H1 (cell line): Measurements from ENCODE around the gene PHF13. TPM values are rescaled to one million over a fixed set of nuclear protein-coding genes. Genes with fewer than 3 reads are reported as not detected.
A peak's percentile ranks its signal among the peaks of the same experiment; 100 is the strongest.

Source experiments
- CTCF ChIA-PET: fragments of 300-600 bp; sonication (Branson Sonifier 250); formaldehyde crosslinking; loops from one replicate; lab custom pipeline; 2021; ENCODE audit not compliant: partially characterized antibody; lab: Charles Lee
- POLR2A ChIA-PET: fragments of 300-600 bp; sonication (Branson Sonifier 250); formaldehyde crosslinking; loops from one replicate; lab custom pipeline; 2021; ENCODE audit warnings: inconsistent platforms; ENCODE audit not compliant: partially characterized antibody; lab: Charles Lee
- DNase-seq, 2 experiments: peaks; one replicate each; pipeline versions ENCODE4 v3.0.0 to v3.0.0-alpha.2; 2010 to 2022; ENCODE audit warnings: low spot score in 2 of 2, low read depth in 1 of 2, mixed read lengths in 1 of 2
- FAIRE-seq: peaks from 2 replicates; lab custom pipeline; 2011; peaks lifted over from hg19 to GRCh38; lab: Jason Lieb, UNC
- H2AFZ ChIP-seq: 2 replicates; pipeline ENCODE4 v1.8.1; 2012; ENCODE audit warnings: low read length, inconsistent platforms
- H2AK5ac ChIP-seq: 2 replicates; pipeline ENCODE4 v1.6.1; 2013; ENCODE audit warnings: low read depth, low read length
- H2BK120ac ChIP-seq: replicated peaks from 2 replicates; pipeline ENCODE3; 2013; ENCODE audit warnings: low read depth, low read length, inconsistent platforms
- H2BK12ac ChIP-seq: 2 replicates; pipeline ENCODE4 v1.6.1; 2013; ENCODE audit warnings: low read depth, low read length
- H2BK15ac ChIP-seq: 2 replicates; pipeline ENCODE4 v1.6.1; 2013; ENCODE audit warnings: low read length
- H2BK20ac ChIP-seq: 2 replicates; pipeline ENCODE4 v1.6.1; 2013; ENCODE audit warnings: low read length
- H2BK5ac ChIP-seq: 2 replicates; pipeline ENCODE4 v1.6.1; 2013; ENCODE audit warnings: low read depth, low read length
- H3K14ac ChIP-seq: 2 replicates; pipeline ENCODE4 v1.6.1; 2013; ENCODE audit warnings: inconsistent platforms; ENCODE audit not compliant: insufficient read length
- H3K18ac ChIP-seq: 2 replicates; pipeline ENCODE4 v1.6.1; 2013; ENCODE audit warnings: low read length; ENCODE audit errors: extremely low read depth
- H3K23ac ChIP-seq: 2 replicates; pipeline ENCODE4 v1.6.1; 2013; ENCODE audit warnings: inconsistent platforms; ENCODE audit not compliant: insufficient read length
- H3K23me2 ChIP-seq: 2 replicates; pipeline ENCODE4 v1.6.1; 2013; ENCODE audit warnings: low read depth, low read length
- H3K27ac ChIP-seq: 2 replicates; pipeline ENCODE4 v1.6.1; 2011; ENCODE audit warnings: low read depth, low read length, inconsistent platforms
- H3K27me3 ChIP-seq, 4 experiments: replicated peaks in 1 of 4; 1 replicate in 1 of 4; 2 replicates in 3 of 4; pipeline versions ENCODE4 v1.6.1 to v1.8.1; 2011 to 2013; ENCODE audit warnings: low read length in 3 of 4, mild to moderate bottlenecking in 3 of 4, inconsistent platforms in 2 of 4, mixed read lengths in 2 of 4, moderate library complexity in 1 of 4; ENCODE audit not compliant: control insufficient read depth in 3 of 4, insufficient read depth in 3 of 4; ENCODE audit errors: extremely low read depth in 1 of 4
- H3K36me3 ChIP-seq, 4 experiments: 2 replicates each; pipeline versions ENCODE4 v1.6.1 to v1.8.1; 2011 to 2013; ENCODE audit warnings: mild to moderate bottlenecking in 4 of 4, low read length in 3 of 4, moderate library complexity in 2 of 4, control low read depth in 1 of 4, inconsistent platforms in 1 of 4; ENCODE audit not compliant: insufficient read depth in 4 of 4, control insufficient read depth in 2 of 4
- H3K4ac ChIP-seq: replicated peaks from 2 replicates; pipeline ENCODE3; 2013; ENCODE audit warnings: low read length, low read depth, mixed read lengths, inconsistent platforms; ENCODE audit not compliant: insufficient read length
- H3K4me1 ChIP-seq, 4 experiments: replicated peaks in 1 of 4; 1 replicate in 1 of 4; 2 replicates in 3 of 4; pipeline versions ENCODE4 v1.6.1 to v1.8.1; 2011 to 2013; ENCODE audit warnings: low read length in 3 of 4, inconsistent platforms in 2 of 4, mixed read lengths in 1 of 4; ENCODE audit not compliant: insufficient read depth in 4 of 4, control insufficient read depth in 3 of 4
- H3K4me2 ChIP-seq, 2 experiments: 2 replicates each; pipeline versions ENCODE4 v1.6.1 to v1.8.1; 2011 to 2013; ENCODE audit warnings: low read depth in 2 of 2, low read length in 2 of 2, control low read depth in 1 of 2, inconsistent platforms in 1 of 2, mild to moderate bottlenecking in 1 of 2; ENCODE audit not compliant: insufficient read depth in 1 of 2
- H3K4me3 ChIP-seq, 4 experiments: fragments of 200-600, 300-600 bp in 1 of 4; sonication (generic), shearing (Covaris generic), sonication (Bioruptor Twin) in 1 of 4; 2 replicates each; pipeline versions ENCODE4 v1.5.1 to v1.8.1; 2011 to 2016; ENCODE audit warnings: low read length in 4 of 4, low read depth in 3 of 4, control low read depth in 2 of 4, inconsistent platforms in 2 of 4, mild to moderate bottlenecking in 2 of 4, mixed read lengths in 1 of 4, moderate library complexity in 1 of 4; ENCODE audit not compliant: insufficient read depth in 2 of 4; ENCODE audit errors: extremely low read depth in 1 of 4
- H3K56ac ChIP-seq: replicated peaks from 2 replicates; pipeline ENCODE3; 2013; ENCODE audit warnings: low read depth, mild to moderate bottlenecking, mixed read lengths, low read length, inconsistent platforms; ENCODE audit not compliant: insufficient read length
- H3K79me1 ChIP-seq: 2 replicates; pipeline ENCODE4 v1.6.1; 2013; ENCODE audit warnings: low read depth, low read length, control low read depth
- H3K79me2 ChIP-seq, 2 experiments: 2 replicates each; pipeline versions ENCODE4 v1.6.1 to v1.8.1; 2012 to 2013; ENCODE audit warnings: low read length in 2 of 2, mild to moderate bottlenecking in 2 of 2, inconsistent platforms in 1 of 2; ENCODE audit not compliant: insufficient read depth in 2 of 2, control insufficient read depth in 1 of 2
- H3K9ac ChIP-seq, 4 experiments: replicated peaks in 1 of 4; 1 replicate in 1 of 4; 2 replicates in 3 of 4; pipeline versions ENCODE4 v1.6.1 to v1.8.1; 2011 to 2013; ENCODE audit warnings: low read depth in 3 of 4, low read length in 3 of 4, control low read depth in 2 of 4, mild to moderate bottlenecking in 2 of 4, moderate library complexity in 2 of 4, inconsistent platforms in 1 of 4; ENCODE audit errors: extremely low read depth in 1 of 4
- H3K9me3 ChIP-seq, 2 experiments: 2 replicates each; pipeline versions ENCODE4 v1.6.1 to v1.8.1; 2012 to 2013; ENCODE audit warnings: mild to moderate bottlenecking in 2 of 2, moderate library complexity in 2 of 2, control low read depth in 1 of 2, inconsistent platforms in 1 of 2, low read depth in 1 of 2, low read length in 1 of 2, mixed read lengths in 1 of 2; ENCODE audit not compliant: insufficient read depth in 2 of 2
- H4K20me1 ChIP-seq, 2 experiments: replicated peaks in 1 of 2; 2 replicates each; pipeline versions ENCODE3 to v1.8.1; 2011 to 2013; ENCODE audit warnings: inconsistent platforms in 2 of 2, low read length in 2 of 2, mild to moderate bottlenecking in 1 of 2; ENCODE audit not compliant: insufficient read depth in 2 of 2, control insufficient read depth in 1 of 2
- H4K5ac ChIP-seq: 2 replicates; pipeline ENCODE4 v1.6.1; 2013; ENCODE audit warnings: low read length, low read depth, mixed read lengths, inconsistent platforms; ENCODE audit not compliant: insufficient read length
- H4K8ac ChIP-seq: 2 replicates; pipeline ENCODE4 v1.8.0; 2013; ENCODE audit warnings: mild to moderate bottlenecking, moderate library complexity, low read length, inconsistent platforms; ENCODE audit not compliant: insufficient read depth; ENCODE audit errors: extremely low read depth
- H4K91ac ChIP-seq: replicated peaks from 2 replicates; pipeline ENCODE3; 2013; ENCODE audit warnings: low read length, mixed read lengths, inconsistent platforms; ENCODE audit not compliant: insufficient read length
- CREB1 ChIP-seq: IDR thresholded peaks from 2 replicates; pipeline ENCODE4 v1.6.1; 2012; ENCODE audit warnings: inconsistent platforms
- JUND ChIP-seq: IDR thresholded peaks from 2 replicates; pipeline ENCODE4 v1.6.1; 2011; ENCODE audit warnings: mild to moderate bottlenecking, improper control_type of control experiment, low read length
- MAFK ChIP-seq: IDR thresholded peaks from 2 replicates; pipeline ENCODE4 v1.6.1; 2012; ENCODE audit warnings: low read depth, mild to moderate bottlenecking, improper control_type of control experiment, low read length
- POU5F1 ChIP-seq: IDR thresholded peaks from 2 replicates; pipeline ENCODE4 v1.6.1; 2011; ENCODE audit warnings: low read depth, mild to moderate bottlenecking, low read length, moderate library complexity
- SIN3A ChIP-seq, 2 experiments: IDR thresholded peaks in 1 of 2; conservative IDR thresholded peaks in 1 of 2; 2 replicates each; pipeline ENCODE4 v1.6.1; 2011 to 2012; ENCODE audit warnings: low read length in 2 of 2, improper control_type of control experiment in 1 of 2, low read depth in 1 of 2, mild to moderate bottlenecking in 1 of 2
- SIRT6 ChIP-seq: IDR thresholded peaks from one replicate; pipeline ENCODE4 v1.7.1; 2012; ENCODE audit warnings: low read length, inconsistent platforms
- SIX5 ChIP-seq: IDR thresholded peaks from 2 replicates; pipeline ENCODE4 v1.6.1; 2011; ENCODE audit warnings: mild to moderate bottlenecking, low read depth, low read length
- YY1 ChIP-seq: IDR thresholded peaks from 2 replicates; pipeline ENCODE4 v1.6.1; 2011; ENCODE audit warnings: low read depth, mild to moderate bottlenecking, low read length
- WGBS, 2 experiments: shearing (Covaris generic) in 1 of 2; methylation state at CpG; one replicate each; pipeline versions ENCODE4 v1.1.6 to v1.1.7; 2013 to 2015; ENCODE audit warnings: low lambda C conversion rate in 2 of 2, mixed read lengths in 2 of 2, inconsistent platforms in 1 of 2, low coverage in 1 of 2, missing lambda C conversion rate in 1 of 2; ENCODE audit not compliant: insufficient replicate concordance in 2 of 2, insufficient coverage in 1 of 2, insufficient read length in 1 of 2; ENCODE audit errors: extremely low coverage in 1 of 2, missing lambda C conversion rate in 1 of 2; 5-methylcytosine and 5-hydroxymethylcytosine counted together
- polyA plus RNA-seq, 7 experiments: library from polyadenylated mRNA; depleted of rRNA in 3 of 7; stranded (reverse) in 5 of 7; unstranded in 2 of 7; fragments of >200 nt in 5 of 7; fragments of 200-250 nt in 2 of 7; gene quantifications; 1 replicate in 5 of 7; 2 replicates in 1 of 7; 4 replicates in 1 of 7; pipeline versions ENCODE4 v1.2.1 to v1.2.3, GENCODE V29; 2011 to 2013; ENCODE audit warnings: missing spikeins in 2 of 7, mixed read lengths in 2 of 7
- total RNA-seq: library from RNA; stranded (reverse); fragmentation: NEBNext Ultra II Directional; extraction: Animal tissue kit (Norgen Biotek cat#: 25700); gene quantifications from 2 replicates; pipeline ENCODE4 v1.2.1, GENCODE V29; 2021
- TF ChIP-seq, protein P1 (sequence below): IDR thresholded peaks from 2 replicates; pipeline ENCODE4 v1.6.1; 2012; ENCODE audit warnings: inconsistent platforms
- TF ChIP-seq, protein P2 (sequence below): IDR thresholded peaks from 2 replicates; pipeline ENCODE4 v1.6.1; 2012; ENCODE audit warnings: low read length, inconsistent platforms

Gene PHF13
- total and polyA plus RNA-seq, 2 of the 8 experiments (the other 6 are each of a cell fraction or from before 2014, with no cell fraction given), result 11.7 to 39.6 TPM

DNA sequence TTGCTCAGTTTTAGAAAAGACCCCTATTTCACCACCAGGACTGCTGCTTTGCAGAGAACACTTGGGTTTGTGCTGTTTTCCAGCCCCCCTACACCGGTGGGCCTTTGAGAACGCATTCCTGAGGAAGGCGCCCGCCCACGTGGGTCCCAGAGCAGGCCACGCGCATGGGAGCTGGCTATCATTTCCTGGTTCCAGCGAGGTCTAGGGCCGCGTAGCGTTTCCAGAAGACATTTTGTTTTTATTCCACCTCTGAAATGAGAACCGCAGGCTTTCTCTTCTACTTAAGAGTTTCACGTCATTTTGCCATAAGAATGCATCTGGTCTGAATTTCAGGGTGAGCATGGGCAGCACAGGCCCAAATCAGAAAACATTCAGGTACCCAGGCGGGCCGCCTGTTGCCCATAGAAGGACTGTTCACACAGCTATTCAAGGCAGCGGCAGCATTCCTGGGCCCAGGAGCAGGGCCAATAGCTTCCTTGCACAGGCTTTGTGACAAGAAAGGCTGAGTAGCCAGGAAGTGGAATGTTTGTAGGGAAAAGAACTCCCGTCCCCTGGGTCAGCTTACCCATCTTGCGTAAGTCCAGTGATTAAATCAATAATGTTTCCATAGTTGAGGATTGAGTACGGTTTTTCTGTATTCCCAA, 9.5 kb upstream of the PHF13 start:
- Histone ChIP-seq H3K14ac (no peak overlapping the region), H2BK5ac (peak overlapping the region; percentile 55), H3K27ac (peak overlapping the region; percentile 60), H3K4me1 (peaks cover 2 to 13% (median 9%) of the 10 kb centered on the region in 4 experiments), H3K27me3 (no peaks in the 10 kb centered on the region; a peak in 1 of 7 replicates), H3K4ac (peak overlapping the region; percentile 12), H4K20me1 (peaks cover 13 to 20% of the 10 kb centered on the region in 2 experiments), H3K56ac (no peak overlapping the region), H3K18ac (peak overlapping the region; percentile 95), H3K79me2 (peaks cover 22 to 32% of the 10 kb centered on the region in 2 experiments; a peak in 3 of 4 replicates), H3K79me1 (peaks cover 19% of the 10 kb centered on the region), H4K91ac (peak overlapping the region; percentile 25), H2BK12ac (peak overlapping the region; percentile 99; the same call in 1 of the 2 replicates), H3K23ac (no peak overlapping the region), H3K4me2 (peak overlapping the region; percentile 91 to 94), H2AK5ac (no peak overlapping the region), H3K36me3 (peaks cover 1 to 4% (median 4%) of the 10 kb centered on the region in 4 experiments; a peak in 5 of 8 replicates), H2BK120ac (no peak overlapping the region), H2BK20ac (no peak overlapping the region), H3K9me3 (no peaks in the 10 kb centered on the region), H2AFZ (no peak overlapping the region), H2BK15ac (peak overlapping the region; percentile 92; the same call in 1 of the 2 replicates), H4K5ac (peak overlapping the region; percentile 7), H3K4me3 (peak overlapping the region; percentile 75 to 92 (median 86); a peak in 6 of 8 replicates), H3K9ac (peak overlapping the region in 3 of 4 experiments; percentile 55 to 71 (median 66); a peak in 5 of 7 replicates), H3K23me2 (peaks cover 18% of the 10 kb centered on the region), H4K8ac (peak overlapping the region; percentile 82; the same call in 1 of the 2 replicates)
- DNase-seq (peak; percentile 69 to 78), FAIRE-seq (peak; percentile 84)
- 19% methylated on average over 19 of the region's 19 CpGs; no CpG with 5 or more reads in 1 of the 2 experiments for WGBS, 2 experiments
- ChIA-PET CTCF (interaction anchor here (0.7 to 3.0 kb wide), 9 partner anchors 13 to 372 kb away, joined by 3 to 9 read pairs (median 4); partner anchors contain the start of gene THAP3), POLR2A (interaction anchor here (0.7 to 10.8 kb wide), 20 partner anchors 6 to 814 kb away, joined by 3 to 196 read pairs (median 4); partner anchors contain the start of genes NOL9, PHF13, TAS1R1 and THAP3)
- no peak for TF ChIP-seq JUND
- TF ChIP-seq CREB1, result no peak
- TF ChIP-seq YY1, result peak; percentile 65
- no peak for TF ChIP-seq SIRT6
- TF ChIP-seq, protein P1, sequence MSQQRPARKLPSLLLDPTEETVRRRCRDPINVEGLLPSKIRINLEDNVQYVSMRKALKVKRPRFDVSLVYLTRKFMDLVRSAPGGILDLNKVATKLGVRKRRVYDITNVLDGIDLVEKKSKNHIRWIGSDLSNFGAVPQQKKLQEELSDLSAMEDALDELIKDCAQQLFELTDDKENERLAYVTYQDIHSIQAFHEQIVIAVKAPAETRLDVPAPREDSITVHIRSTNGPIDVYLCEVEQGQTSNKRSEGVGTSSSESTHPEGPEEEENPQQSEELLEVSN, result no peak
- TF ChIP-seq SIX5, result no peak
- TF ChIP-seq POU5F1, result no peak
- TF ChIP-seq, protein P2, sequence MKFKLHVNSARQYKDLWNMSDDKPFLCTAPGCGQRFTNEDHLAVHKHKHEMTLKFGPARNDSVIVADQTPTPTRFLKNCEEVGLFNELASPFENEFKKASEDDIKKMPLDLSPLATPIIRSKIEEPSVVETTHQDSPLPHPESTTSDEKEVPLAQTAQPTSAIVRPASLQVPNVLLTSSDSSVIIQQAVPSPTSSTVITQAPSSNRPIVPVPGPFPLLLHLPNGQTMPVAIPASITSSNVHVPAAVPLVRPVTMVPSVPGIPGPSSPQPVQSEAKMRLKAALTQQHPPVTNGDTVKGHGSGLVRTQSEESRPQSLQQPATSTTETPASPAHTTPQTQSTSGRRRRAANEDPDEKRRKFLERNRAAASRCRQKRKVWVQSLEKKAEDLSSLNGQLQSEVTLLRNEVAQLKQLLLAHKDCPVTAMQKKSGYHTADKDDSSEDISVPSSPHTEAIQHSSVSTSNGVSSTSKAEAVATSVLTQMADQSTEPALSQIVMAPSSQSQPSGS, result no peak
- no peak for TF ChIP-seq SIN3A (conservative IDR thresholded peaks at IDR 0.05 in 1 of 2, IDR thresholded peaks at IDR 0.05 in 1 of 2; ENCODE audit: low read depth in 1 of 2, low read length in 2 of 2)
- TF ChIP-seq MAFK, result no peak
